Ectodermal cell (in vitro differentiated cells): ENCODE data around the gene CCL7.
A peak's percentile ranks its signal among the peaks of the same experiment; 100 is the strongest.

Experiments used
- H3K27ac ChIP-seq: 2 replicates; pipeline ENCODE4 v1.7.0; 2013; ENCODE audit warnings: mild to moderate bottlenecking, low read depth, low read length; ENCODE audit not compliant: insufficient read depth, poor library complexity, severe bottlenecking
- H3K27me3 ChIP-seq: 2 replicates; pipeline ENCODE4 v1.7.0; 2013; ENCODE audit warnings: mild to moderate bottlenecking, low read length; ENCODE audit not compliant: insufficient read depth, control insufficient read depth, poor library complexity, severe bottlenecking
- H3K36me3 ChIP-seq: one replicate; pipeline ENCODE4 v1.7.0; 2013; ENCODE audit warnings: low read length; ENCODE audit not compliant: control insufficient read depth, insufficient read depth
- H3K4me1 ChIP-seq: one replicate; pipeline ENCODE4 v1.7.0; 2013; ENCODE audit warnings: low read length; ENCODE audit not compliant: control insufficient read depth, insufficient read depth
- H3K4me3 ChIP-seq: 2 replicates; pipeline ENCODE4 v1.7.0; 2013; ENCODE audit warnings: low read depth, low read length, control low read depth; ENCODE audit not compliant: insufficient read depth
- H3K9me3 ChIP-seq: 2 replicates; pipeline ENCODE4 v1.7.0; 2013; ENCODE audit warnings: mild to moderate bottlenecking, low read length, moderate library complexity; ENCODE audit not compliant: control insufficient read depth
- WGBS, 2 experiments: methylation state at CpG; one replicate each; pipeline ENCODE4 v1.1.7; 2013; ENCODE audit warnings: missing lambda C conversion rate in 2 of 2; 5-methylcytosine and 5-hydroxymethylcytosine counted together

Gene CCL7

DNA sequence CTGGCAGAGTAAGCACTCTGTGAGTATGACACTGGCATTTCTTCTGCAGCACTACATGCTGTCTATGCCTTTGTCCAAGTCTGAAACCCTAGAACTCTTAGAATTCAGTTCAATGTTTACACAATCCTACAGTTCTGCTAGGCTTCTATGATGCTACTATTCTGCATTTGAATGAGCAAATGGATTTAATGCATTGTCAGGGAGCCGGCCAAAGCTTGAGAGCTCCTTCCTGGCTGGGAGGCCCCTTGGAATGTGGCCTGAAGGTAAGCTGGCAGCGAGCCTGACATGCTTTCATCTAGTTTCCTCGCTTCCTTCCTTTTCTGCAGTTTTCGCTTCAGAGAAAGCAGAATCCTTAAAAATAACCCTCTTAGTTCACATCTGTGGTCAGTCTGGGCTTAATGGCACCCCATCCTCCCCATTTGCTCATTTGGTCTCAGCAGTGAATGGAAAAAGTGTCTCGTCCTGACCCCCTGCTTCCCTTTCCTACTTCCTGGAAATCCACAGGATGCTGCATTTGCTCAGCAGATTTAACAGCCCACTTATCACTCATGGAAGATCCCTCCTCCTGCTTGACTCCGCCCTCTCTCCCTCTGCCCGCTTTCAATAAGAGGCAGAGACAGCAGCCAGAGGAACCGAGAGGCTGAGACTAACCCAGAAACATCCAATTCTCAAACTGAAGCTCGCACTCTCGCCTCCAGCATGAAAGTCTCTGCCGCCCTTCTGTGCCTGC is 15.2 kb upstream of the CCL7 start, which contains the start of gene CCL2:
CCL2 (plus strand) TSS at position 635 of the 730 bp plus-strand sequence; CDS start at position 700, 65 bp downstream.
- WGBS, 2 experiments = 7 to 11% methylated on average over 11 of the region's 11 CpGs
- peaks cover 17% of the 10 kb centered on the region for H3K4me1 ChIP-seq

DNA sequence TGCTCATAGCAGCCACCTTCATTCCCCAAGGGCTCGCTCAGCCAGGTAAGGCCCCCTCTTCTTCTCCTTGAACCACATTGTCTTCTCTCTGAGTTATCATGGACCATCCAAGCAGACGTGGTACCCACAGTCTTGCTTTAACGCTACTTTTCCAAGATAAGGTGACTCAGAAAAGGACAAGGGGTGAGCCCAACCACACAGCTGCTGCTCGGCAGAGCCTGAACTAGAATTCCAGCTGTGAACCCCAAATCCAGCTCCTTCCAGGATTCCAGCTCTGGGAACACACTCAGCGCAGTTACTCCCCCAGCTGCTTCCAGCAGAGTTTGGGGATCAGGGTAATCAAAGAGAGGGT is 14.7 kb upstream of the CCL7 start:
- Histone ChIP-seq H3K27ac (no peak overlapping the region), H3K4me3 (peak overlapping the region; percentile 25), H3K36me3 (no peaks in the 10 kb centered on the region), H3K27me3 (no peaks in the 10 kb centered on the region), H3K4me1 (peaks cover 17% of the 10 kb centered on the region), H3K9me3 (no peaks in the 10 kb centered on the region)
- 46 to 53% methylated on average over 5 of the region's 5 CpGs for whole genome bisulfite sequencing, 2 experiments

More for the DNA sequence above, 15.2 kb upstream of the CCL7 start, which contains the start of gene CCL2:
- Histone ChIP-seq H3K27me3 (no peaks in the 10 kb centered on the region), H3K27ac (peak within 1 kb of the TSS; percentile 65), H3K9me3 (no peaks in the 10 kb centered on the region), H3K4me3 (peak within 1 kb of the TSS; percentile 25), H3K36me3 (no peaks in the 10 kb centered on the region)

DNA sequence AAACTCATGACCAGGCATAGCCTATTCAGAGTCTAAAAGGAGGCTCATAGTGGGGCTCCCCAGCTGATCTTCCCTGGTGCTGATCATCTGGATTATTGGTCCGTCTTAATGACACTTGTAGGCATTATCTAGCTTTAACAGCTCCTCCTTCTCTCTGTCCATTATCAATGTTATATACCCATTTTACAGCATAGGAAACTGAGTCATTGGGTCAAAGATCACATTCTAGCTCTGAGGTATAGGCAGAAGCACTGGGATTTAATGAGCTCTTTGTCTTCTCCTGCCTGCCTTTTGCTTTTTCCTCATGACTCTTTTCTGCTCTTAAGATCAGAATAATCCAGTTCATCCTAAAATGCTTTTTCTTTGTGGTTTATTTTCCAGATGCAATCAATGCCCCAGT is 14.2 kb upstream of the CCL7 start:
- no peaks in the 10 kb centered on the region for H3K9me3 ChIP-seq
- 94 to 100% methylated on average over 1 of the region's 1 CpG for WGBS, 2 experiments
- H3K27ac ChIP-seq = no peak overlapping the region
- peaks cover 17% of the 10 kb centered on the region for H3K4me1 ChIP-seq
- H3K4me3 ChIP-seq = no peak overlapping the region
- H3K27me3 ChIP-seq = no peaks in the 10 kb centered on the region
- no peaks in the 10 kb centered on the region for H3K36me3 ChIP-seq

DNA sequence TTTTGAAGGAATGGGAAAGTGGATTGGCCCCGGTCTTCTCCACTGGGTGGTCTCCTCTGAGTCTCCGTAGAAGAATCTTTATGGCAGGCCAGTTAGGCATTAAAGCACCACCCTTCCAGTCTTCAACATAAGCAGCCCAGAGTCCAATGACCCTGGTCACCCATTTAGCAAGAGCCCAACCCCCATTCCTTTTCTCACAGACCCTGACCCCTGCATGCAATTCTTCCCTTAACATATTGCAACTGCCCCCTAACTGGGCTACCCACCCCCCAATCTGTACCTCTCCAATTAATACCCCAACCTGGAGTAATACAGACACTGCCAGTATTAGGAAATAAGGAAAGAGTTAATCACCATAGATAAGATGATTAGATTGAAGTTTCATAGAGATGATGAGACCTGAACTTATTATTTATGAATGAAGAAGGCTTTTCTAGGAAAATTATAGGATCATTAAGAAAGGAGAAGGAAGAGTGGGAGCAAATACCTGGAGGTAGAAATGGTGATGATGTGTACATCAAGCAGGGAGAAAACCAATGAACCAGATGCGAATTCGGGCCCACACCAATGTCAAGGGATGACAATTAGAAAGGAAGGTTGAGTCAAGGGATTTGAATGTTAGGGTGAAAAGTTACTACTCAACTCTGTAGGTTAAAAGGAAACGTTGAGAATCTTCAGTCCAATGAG is 12.6 kb upstream of the CCL7 start:
- H3K4me1 ChIP-seq = peaks cover 13% of the 10 kb centered on the region
- no peaks in the 10 kb centered on the region for H3K27me3 ChIP-seq
- H3K9me3 ChIP-seq = no peaks in the 10 kb centered on the region
- H3K27ac ChIP-seq = no peak overlapping the region
- H3K4me3 ChIP-seq = no peak overlapping the region
- 91 to 94% methylated on average over 5 of the region's 5 CpGs for WGBS, 2 experiments
- no peaks in the 10 kb centered on the region for H3K36me3 ChIP-seq

DNA sequence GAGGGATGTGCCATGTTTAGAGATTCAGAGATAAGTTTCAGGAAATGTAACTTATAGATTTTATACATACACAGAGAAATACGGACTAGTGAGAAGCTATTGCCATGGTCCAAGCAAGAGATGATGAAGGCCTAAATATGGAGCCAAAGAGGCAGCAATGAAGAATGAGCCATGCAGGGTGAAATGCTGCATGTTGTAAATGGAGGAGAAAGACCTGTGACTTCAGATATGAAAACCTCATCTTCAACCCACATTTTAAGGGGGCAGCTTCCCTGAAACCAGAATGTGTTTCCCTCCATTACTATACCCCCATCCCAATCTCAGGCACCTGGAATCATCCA is 12.1 kb upstream of the CCL7 start:
- Histone ChIP-seq H3K4me1 (peaks cover 12% of the 10 kb centered on the region), H3K9me3 (no peaks in the 10 kb centered on the region), H3K36me3 (no peaks in the 10 kb centered on the region), H3K27ac (no peak overlapping the region), H3K27me3 (no peaks in the 10 kb centered on the region), H3K4me3 (no peak overlapping the region)
- WGBS, 2 experiments = 92 to 100% methylated on average over 1 of the region's 1 CpG

DNA sequence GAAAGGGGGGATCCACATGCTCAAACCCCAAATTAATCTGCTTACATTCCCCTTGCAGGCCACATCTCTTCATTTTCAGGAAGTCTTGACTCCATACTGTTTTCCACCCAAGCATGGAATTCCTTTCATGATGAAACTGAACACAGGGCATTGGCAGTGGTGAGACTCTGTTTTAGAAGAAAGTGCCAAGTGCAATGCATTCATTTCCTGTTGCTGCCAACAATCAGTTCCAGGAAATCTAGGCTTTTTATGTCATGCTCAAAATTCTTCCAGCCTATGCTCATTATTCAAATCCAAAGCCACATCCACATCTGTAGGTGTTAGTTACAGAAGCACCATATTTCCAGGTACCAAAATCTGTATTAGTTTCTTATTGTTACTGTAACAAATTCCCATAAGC is 10.9 kb upstream of the CCL7 start:
- no peaks in the 10 kb centered on the region for H3K9me3 ChIP-seq

DNA sequence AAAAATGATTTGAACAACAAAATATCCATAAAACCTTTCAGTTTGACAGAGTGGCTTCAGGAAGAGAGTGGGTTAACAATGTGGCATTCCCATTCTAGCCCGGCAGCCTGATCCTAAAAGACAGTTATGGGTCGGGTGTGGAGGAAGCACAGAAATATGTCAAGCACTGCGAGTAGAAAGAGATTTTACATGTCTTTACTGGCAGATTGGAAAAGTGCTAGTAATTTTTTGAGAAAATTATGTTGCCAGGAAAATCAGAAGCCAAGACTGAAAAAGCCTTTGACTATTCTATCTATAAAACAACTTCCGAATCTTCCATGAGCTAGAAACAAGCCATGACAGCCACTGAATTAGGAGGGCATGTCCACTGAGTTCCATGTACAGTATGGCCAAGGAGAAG is 9.2 kb upstream of the CCL7 start:
- Histone ChIP-seq H3K4me1 (no peaks in the 10 kb centered on the region), H3K36me3 (no peaks in the 10 kb centered on the region), H3K27ac (no peak overlapping the region), H3K27me3 (no peaks in the 10 kb centered on the region), H3K9me3 (no peaks in the 10 kb centered on the region), H3K4me3 (no peak overlapping the region)
- WGBS, 2 experiments = 89 to 92% methylated on average over 4 of the region's 4 CpGs

More for the DNA sequence above, 10.9 kb upstream of the CCL7 start:
- H3K27ac ChIP-seq = no peak overlapping the region
- H3K27me3 ChIP-seq = no peaks in the 10 kb centered on the region
- peaks cover 12% of the 10 kb centered on the region for H3K4me1 ChIP-seq
- H3K36me3 ChIP-seq = no peaks in the 10 kb centered on the region
- no peak overlapping the region for H3K4me3 ChIP-seq

DNA sequence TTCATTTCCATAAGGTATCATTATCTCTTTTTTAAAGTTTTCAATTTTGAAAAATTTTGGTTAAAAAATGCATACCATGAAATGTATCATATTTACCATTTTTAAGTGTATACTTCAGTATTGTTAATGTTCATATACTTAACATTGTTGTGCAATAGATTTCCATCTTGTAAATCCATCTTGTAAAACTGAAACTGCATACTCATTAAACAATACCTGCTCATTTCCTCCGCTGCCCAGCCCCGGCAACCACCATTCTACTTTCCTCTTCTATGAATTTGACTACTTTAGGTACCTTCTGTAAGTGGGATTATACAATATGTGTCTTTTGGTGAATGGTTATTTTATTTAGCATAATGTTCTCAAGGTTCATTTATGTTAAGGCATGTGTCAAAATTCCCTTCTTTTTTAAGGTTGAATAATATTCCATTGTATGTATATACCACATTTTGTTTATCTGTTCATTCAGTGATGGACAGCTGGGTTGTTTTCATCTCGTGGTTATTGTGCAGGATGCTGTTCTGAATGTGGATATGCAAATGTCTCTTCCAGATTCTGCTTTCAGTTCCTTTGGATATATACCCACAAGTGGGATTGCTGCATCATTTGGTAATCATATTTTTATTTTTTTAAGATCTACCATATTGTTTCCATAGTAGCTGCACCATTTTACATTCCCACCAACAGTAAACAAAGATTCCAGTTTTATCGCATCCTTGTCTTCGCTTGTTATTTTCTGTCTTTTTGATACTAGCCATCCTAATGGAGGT is 8.3 kb upstream of the CCL7 start:
- Histone ChIP-seq H3K9me3 (no peaks in the 10 kb centered on the region), H3K36me3 (no peaks in the 10 kb centered on the region), H3K4me3 (no peak overlapping the region), H3K4me1 (no peaks in the 10 kb centered on the region), H3K27ac (no peak overlapping the region), H3K27me3 (no peaks in the 10 kb centered on the region)
- 86 to 96% methylated on average over 5 of the region's 5 CpGs for WGBS, 2 experiments

DNA sequence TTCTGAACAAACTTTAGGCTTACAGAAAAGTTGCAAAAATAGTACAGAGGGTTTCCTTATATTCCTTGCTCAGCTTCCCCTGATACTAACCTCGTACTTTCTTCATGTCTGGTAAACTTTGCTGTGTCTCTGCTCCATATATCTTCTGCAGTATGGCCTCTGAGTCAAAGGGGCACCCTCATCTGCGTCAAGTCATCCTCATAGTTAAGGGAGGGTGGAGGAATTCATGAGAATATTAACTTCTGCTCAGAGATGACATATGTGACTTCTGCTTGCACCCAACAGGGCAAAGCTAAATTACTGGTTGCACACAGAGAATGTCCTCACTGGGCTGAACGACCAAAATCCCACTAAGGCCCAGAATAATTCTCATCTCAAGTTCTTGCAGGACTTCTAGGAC is 4.3 kb upstream of the CCL7 start:
- Histone ChIP-seq H3K36me3 (no peaks in the 10 kb centered on the region), H3K4me1 (no peaks in the 10 kb centered on the region), H3K9me3 (no peaks in the 10 kb centered on the region), H3K27me3 (no peaks in the 10 kb centered on the region), H3K4me3 (no peak overlapping the region), H3K27ac (no peak overlapping the region)
- 76 to 87% methylated on average over 2 of the region's 3 CpGs for WGBS, 2 experiments

DNA sequence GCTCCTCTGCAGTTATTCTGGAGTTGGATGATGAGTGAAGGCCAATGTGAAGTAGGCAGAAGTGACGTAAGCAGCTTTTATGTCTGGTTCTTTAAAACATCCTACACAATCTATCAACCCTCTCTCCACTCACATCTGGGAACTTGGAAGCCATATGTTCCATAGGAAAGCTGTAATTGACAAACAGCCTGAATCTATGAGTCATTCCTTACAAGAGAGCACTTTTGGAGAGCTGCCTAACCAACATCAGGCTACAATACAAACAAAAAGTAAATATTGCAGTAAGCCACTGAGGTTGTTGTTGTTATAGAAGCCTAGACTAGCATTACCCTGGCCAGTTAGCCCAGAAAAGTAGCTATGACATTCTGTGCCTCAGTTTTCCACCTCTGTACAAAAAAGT is 5.9 kb downstream of the CCL7 start:
- WGBS, 2 experiments = 0% methylated on average over 1 of the region's 1 CpG; no CpG with 5 or more reads in 1 of the 2 experiments
- Histone ChIP-seq H3K27me3 (no peaks in the 10 kb centered on the region), H3K9me3 (no peaks in the 10 kb centered on the region), H3K36me3 (no peaks in the 10 kb centered on the region), H3K27ac (no peak overlapping the region), H3K4me3 (no peak overlapping the region), H3K4me1 (peaks cover 5% of the 10 kb centered on the region)
